EH (cell line): ENCODE results near the gene SCAPER.
"Not testable (repeated sequence)": the region's sequence is repeated elsewhere in the genome, so short reads cannot be mapped to it uniquely, and the experiment has no call there.

Experiments used
- DNase-seq: peaks from one replicate; pipeline ENCODE4 v3.0.0-alpha.2; 2015; ENCODE audit warnings: low read depth

SCAPER gene

DNA sequence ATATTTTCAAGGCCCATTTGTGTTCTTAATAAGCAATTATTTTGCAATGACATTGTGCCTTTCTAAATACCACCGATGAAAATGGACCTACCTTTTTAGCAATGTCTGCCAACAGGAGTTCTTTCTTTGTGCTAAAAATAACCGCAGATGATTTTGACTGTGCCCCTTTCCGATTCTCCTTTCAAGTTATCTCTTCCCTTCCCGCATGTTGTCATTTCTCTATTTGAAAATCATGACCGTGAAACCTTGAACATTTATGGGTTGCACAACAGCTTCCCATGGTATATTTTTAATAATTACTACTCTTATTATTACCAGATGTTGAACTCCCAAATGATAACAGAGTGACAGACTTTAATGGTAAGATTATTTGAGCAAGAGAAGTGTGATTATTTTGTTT, 583.5 kb downstream of the SCAPER start:
- DNase-seq, result no peak

DNA sequence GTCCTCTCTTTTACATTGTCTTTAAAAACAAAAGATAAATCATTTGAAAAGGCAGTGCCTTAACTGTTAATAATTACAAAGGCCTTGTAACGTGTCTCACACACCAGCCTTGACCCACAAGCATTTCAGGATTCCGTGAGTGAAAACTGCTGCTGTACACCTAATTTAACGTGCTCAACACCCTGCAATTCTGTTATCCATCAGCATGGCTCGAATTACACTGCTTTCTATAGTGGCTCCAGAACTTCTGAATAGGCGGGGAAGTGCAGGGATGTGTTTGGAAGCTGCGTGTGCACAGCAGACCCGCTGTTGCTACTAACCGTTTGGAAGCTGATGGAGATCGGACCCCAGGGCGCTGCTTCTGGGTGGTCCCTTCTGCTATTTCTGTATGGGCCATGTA, 584.0 kb downstream of the SCAPER start:
- no peak for DNase-seq

DNA sequence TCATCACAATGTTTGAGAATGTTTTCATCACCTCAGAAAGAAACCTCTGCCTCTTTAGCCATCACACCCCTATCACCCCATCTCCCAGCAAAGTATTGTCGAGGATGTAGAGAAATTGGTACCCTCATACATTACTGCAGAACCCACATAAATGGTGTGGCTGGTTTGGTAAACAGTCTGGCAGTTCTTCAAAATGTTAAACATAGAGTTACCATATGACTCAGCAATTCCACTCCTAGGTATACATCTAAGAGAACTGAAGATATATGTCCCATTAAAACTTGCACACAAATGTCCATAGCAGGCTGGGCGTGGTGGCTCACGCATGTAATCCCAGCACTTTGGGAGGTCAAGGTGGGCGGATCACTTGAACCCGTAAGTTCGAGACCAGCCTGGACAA, 585.1 kb downstream of the SCAPER start:
- DNase-seq, result no peak

DNA sequence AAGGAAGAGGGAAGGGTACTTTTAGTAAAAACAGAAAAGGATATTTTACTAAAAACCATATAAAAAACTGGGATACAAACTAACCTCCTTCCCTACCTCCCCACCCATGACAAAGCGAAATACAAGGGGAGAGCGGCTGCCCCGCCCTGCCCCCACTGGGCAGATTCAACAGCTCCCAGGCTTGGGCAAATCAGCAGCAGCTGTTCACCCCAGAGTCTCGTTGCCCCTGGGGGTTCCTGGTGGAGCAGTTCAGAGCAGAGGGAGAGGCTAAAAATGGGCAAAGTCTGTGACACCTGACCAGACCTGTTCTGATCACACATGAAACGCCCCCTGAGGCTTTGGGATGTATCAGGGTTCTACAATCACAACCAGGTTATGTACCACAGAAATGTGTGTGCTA, 591.4 kb downstream of the SCAPER start:
- no peak for DNase-seq

DNA sequence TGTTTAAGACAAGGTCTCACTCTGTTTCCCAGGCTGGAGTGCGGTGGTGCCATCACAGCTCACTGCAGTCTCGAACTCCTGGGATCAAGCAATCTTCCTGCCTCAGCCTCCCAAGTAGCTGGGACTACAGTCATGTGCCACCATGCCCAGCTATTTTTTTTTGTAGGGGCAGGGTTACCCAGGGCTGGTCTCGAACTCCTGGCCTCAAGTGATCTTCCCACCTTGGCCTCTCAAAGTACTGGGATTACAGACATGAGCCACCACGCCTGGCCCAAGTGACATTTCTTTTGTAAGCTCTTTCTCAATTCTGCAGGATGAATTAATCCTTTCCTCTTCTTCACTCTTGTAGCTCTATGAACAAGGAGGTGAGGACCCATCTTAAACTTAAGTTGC, 592.0 kb downstream of the SCAPER start:
- DNase-seq, result not testable (repeated sequence)

DNA sequence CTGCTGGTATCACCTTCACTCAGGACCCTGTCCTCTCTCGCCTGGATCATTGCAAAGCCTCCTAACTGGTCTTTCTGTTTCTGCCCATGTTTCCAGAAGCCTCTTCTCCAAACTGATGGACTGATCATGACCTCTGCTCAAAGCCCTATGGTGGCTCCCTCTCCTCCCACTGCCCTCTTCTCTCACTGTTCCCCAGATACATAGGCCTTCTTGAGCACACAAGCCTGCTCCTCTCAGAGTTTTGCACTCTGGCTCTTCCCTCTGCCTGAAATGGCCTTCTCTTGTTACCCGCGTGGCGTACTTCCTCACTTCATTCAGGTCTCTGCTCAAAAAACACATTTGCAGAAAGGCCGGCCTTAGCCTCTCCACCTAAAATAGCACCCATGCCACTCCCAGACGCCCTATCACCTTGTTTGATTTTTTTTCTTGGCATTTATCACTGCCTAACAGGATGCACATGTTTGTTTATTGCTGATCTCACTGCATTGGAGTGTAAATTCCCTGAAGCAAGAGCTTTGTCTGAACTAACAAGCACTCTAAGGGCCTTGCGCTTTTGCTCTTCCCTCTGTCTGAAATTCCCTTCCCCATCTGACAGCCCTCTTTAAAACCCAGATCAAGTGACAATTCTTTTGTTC, 592.5 kb downstream of the SCAPER start:
- peak; percentile 79 for DNase-seq

DNA sequence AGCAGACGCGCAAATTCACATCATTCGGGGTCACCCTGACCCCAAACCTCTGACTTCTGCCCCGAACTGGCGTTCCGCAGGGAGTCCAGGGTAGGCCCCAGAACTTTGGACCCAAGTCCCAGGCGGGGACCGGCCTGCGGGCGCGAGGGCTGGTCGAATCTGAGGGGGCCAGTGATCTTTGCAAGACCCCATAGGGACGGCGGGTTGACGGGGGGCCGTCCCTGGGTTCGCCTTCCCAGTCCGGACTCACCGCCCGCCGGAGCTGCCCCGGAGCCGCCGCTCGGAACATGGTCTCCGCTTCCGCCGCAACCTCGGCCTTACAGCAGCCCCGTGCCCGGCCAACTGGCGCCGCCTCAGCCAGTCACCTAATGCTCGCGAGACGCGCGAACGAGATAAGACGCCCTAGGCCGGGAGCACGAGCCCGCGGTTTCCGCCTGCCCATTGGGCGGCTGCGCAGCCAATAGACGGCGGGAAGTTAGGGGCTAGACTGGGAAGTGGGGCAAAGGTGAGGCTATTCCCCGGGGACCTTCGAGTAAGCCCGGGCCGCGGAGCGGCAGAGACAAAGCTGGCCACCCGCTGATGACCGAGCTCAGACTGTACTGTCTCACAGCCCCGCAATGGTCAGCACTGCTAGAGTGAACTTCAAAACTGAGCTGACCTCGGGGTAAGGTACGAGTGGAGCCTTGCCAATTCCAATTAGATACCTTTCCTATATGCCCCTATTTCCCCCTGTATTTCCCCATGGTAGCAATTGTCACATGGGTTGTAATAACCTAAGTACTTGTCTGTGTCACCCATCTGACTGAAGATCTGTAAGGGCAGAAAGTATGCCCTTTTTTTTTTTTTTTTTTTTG, 593.8 kb downstream of the SCAPER start, which contains the start of gene ETFA:
ETFA (minus strand) TSS at position 370 of the 854 bp plus-strand sequence; CDS start at position 289, 81 bp downstream.
- DNase-seq, result peak; percentile 95

DNA sequence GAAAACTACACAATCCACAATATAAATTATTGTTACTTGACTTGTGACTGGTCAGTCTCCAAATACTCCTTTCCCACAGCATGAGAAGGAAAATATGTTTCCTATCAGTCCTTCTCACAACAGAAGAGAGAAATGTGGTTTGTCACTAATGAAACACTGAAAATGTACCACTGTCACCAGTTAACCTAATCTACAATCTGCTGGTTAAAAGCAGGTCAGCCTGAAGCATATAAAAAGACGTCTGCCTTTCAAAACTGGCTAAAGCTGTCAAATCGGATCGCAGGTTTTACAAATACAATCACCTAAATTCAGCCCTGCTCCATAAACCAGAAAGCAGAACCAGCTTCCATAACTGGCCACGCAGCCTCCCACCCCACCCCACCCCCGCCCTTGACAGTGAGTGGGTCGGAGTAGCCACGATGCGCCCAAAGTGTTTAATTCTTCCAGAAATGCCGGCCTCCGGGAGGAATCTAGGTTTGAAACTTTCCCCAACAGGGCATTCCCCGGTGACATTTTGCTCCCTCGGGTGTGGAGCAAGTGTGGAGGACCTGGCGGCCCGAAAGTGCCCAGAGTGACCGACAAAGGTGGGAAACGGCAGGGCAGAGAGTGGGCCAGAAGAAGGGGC, 594.6 kb downstream of the SCAPER start:
- peak; percentile 43 for DNase-seq

DNA sequence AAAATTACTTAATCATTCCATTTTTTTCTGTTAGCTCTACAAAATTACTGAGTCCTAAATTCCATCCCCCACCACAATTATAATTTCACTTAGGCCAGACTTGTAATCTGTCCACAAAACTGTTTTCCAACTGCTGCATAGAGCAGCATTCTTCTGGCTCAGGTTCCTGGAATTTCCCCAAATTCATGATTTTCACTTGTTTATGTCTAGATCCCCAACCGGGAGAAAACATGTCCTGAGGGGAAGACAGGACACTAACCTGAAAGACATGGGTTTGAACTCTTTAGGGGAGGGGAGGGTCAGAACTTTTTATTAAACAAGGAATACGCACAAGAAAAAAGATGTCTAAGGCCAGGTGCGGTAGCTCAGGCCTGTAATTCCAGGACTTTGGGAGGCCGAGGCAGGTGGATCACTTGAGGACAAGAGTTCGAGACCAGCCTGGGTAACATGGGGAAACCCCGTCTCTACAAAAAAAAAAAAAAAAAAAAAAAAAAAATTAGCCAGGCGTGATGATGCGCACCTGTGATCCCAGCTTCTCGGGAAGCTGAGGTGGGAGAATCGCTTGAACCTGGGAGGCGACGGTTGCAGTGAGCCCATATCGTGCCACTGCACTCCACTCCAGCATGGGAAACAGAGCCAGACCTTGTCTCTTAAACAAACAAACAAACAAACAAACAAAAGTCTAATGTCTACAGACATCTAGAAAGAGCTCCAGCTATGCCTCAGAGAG, 595.4 kb downstream of the SCAPER start:
- DNase-seq, result peak; percentile 51

DNA sequence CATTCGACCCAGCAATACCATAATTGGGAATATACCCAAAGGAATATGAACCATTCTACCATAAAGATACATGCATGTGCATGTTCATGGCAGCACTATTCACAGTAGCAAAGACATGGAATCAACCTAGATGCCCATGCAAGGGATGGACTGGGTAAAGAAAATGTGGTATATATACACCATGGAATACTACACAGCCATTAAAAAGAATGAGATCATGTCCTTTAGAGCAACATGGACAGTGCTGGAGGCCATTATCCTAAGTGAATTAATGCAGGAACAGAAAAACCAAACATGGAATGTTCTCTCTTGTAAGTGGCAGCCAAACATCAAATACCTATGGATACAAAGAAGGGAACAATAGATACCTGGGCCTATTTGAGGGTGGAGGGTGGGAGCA, 601.2 kb downstream of the SCAPER start:
- no peak for DNase-seq

DNA sequence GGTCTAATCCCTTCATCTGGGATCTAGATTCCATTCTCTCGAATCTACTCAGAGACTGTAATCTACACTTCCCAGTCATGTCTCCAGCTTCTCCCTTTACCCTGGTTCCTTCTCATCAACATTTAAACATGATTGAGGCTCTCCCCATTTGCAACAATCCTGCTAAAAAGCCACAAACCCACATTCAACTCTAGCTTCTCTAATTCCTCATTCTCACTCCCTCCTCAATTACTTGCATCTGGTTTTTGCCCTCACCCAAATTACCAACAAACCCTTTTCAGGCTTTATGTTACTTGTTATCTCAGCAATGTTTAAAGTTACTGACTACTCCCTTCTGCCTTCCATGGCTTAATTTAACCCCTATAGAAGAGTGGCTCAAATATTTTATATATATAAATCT, 605.4 kb downstream of the SCAPER start:
- DNase-seq, result no peak

DNA sequence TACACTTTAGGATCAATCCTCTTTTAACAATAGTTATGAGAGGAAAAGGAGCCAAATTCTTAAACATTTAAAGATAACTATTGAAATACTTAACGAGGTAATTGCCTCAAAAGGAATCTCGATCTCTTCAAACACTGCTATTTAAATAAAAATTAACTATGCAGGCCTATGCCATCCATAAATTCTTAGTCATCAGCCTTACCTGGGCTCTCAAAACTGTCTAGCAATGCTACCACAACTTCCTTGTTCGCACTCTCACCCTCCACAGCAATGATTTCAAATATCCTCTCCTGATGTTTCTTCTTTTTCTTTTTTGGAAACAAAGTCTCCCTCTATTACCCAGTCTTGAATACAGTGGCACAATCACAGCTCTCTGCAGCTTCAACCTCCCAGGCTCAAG, 606.2 kb downstream of the SCAPER start:
- no peak for DNase-seq

DNA sequence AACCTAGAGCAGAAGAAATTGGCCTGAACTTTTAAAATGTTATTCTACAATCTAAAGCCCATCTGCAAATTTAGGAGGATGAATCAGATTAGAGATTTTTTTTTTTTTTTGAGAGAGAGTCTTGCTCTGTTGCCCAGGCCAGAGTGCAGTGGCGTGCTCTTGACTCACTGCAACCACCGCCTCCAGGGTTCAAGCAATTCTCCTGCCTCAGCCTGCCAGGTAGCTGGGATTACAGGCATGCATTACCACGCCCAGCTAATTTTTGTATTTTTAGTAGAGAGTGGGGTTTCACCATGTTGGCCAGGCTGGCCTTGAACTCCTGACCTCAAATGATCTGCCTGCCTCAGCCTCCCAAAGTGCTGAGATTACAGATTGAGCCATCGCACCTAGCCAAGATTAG, 607.2 kb downstream of the SCAPER start:
- not testable (repeated sequence) for DNase-seq
